Liver (tissue), 9 donors: ENCODE results near the gene MOB3B. TPM values are rescaled to one million over a fixed set of nuclear protein-coding genes. Genes with fewer than 3 reads are reported as not detected.

Source experiments
- DNase-seq: peaks from one replicate; pipeline ENCODE4 v3.0.0-alpha.2; 2017; ENCODE audit warnings: low spot score
- H3K27ac ChIP-seq, 2 donors: one replicate each; pipeline ENCODE4 v1.7.0; 2013; ENCODE audit warnings: inconsistent platforms in 2 of 2, low read length in 2 of 2, control low read depth in 1 of 2, low read depth in 1 of 2, mild to moderate bottlenecking in 1 of 2
- H3K27me3 ChIP-seq, 4 donors: one replicate each; pipeline versions ENCODE4 v1.6.1 to v1.7.0; 2013; ENCODE audit warnings: low read length in 3 of 4, inconsistent platforms in 1 of 4, mild to moderate bottlenecking in 1 of 4, moderate library complexity in 1 of 4; ENCODE audit not compliant: control insufficient read depth in 4 of 4, insufficient read depth in 4 of 4
- H3K36me3 ChIP-seq, 4 donors: one replicate each; pipeline versions ENCODE4 v1.6.1 to v1.7.0; 2013; ENCODE audit warnings: low read length in 3 of 4, mild to moderate bottlenecking in 3 of 4, low read depth in 1 of 4, moderate library complexity in 1 of 4; ENCODE audit not compliant: control insufficient read depth in 4 of 4, insufficient read depth in 3 of 4
- H3K4me1 ChIP-seq, 4 donors: one replicate each; pipeline versions ENCODE4 v1.6.1 to v1.7.0; 2013; ENCODE audit warnings: low read length in 3 of 4, mild to moderate bottlenecking in 3 of 4, moderate library complexity in 1 of 4; ENCODE audit not compliant: control insufficient read depth in 4 of 4, insufficient read depth in 4 of 4
- H3K4me3 ChIP-seq, 3 donors: one replicate each; pipeline versions ENCODE4 v1.6.1 to v1.7.0; 2013; ENCODE audit warnings: low read length in 3 of 3, control low read depth in 1 of 3, low read depth in 1 of 3, mild to moderate bottlenecking in 1 of 3
- H3K9ac ChIP-seq, 2 donors: one replicate each; pipeline ENCODE4 v1.7.0; 2013; ENCODE audit warnings: low read length in 2 of 2, mild to moderate bottlenecking in 2 of 2, moderate library complexity in 2 of 2, control low read depth in 1 of 2, low read depth in 1 of 2
- H3K9me3 ChIP-seq, 4 donors: one replicate each; pipeline versions ENCODE4 v1.6.1 to v1.7.0; 2013; ENCODE audit warnings: low read length in 3 of 4; ENCODE audit not compliant: control insufficient read depth in 4 of 4
- EGR1 ChIP-seq, 2 donors: IDR thresholded peaks; 2 replicates each; pipeline ENCODE4 v1.6.1; 2016 to 2018; ENCODE audit warnings: antibody characterized with exemption in 2 of 2, low read depth in 2 of 2
- FOXA1 ChIP-seq: IDR thresholded peaks from 2 replicates; pipeline ENCODE4 v1.6.1; 2016; ENCODE audit warnings: antibody characterized with exemption
- FOXA2 ChIP-seq: IDR thresholded peaks from 2 replicates; pipeline ENCODE4 v1.6.1; 2016; ENCODE audit warnings: antibody characterized with exemption
- GABPA ChIP-seq, 2 donors: IDR thresholded peaks in 1 of 2; conservative IDR thresholded peaks in 1 of 2; 2 replicates each; pipeline ENCODE4 v1.6.1; 2016; ENCODE audit warnings: antibody characterized with exemption in 2 of 2, mild to moderate bottlenecking in 1 of 2, moderate library complexity in 1 of 2
- HNF4A ChIP-seq, 2 donors: conservative IDR thresholded peaks; 2 replicates each; pipeline ENCODE4 v1.6.1; 2016; ENCODE audit warnings: antibody characterized with exemption in 2 of 2, mild to moderate bottlenecking in 2 of 2
- HNF4G ChIP-seq: IDR thresholded peaks from 2 replicates; pipeline ENCODE4 v1.6.1; 2016; ENCODE audit warnings: antibody characterized with exemption
- JUND ChIP-seq, 2 donors: IDR thresholded peaks; 2 replicates each; pipeline ENCODE4 v1.6.1; 2016; ENCODE audit warnings: antibody characterized with exemption in 2 of 2
- RAD21 ChIP-seq, 2 donors: IDR thresholded peaks; 2 replicates each; pipeline ENCODE4 v1.6.1; 2016; ENCODE audit warnings: antibody characterized with exemption in 2 of 2, mild to moderate bottlenecking in 2 of 2
- RXRA ChIP-seq, 2 donors: IDR thresholded peaks; 2 replicates each; pipeline ENCODE4 v1.6.1; 2017 to 2018; ENCODE audit warnings: antibody characterized with exemption in 2 of 2, mild to moderate bottlenecking in 1 of 2
- SP1 ChIP-seq: IDR thresholded peaks from 2 replicates; pipeline ENCODE4 v1.6.1; 2018; ENCODE audit warnings: antibody characterized with exemption, mild to moderate bottlenecking
- TAF1 ChIP-seq: conservative IDR thresholded peaks from 2 replicates; pipeline ENCODE4 v1.6.1; 2016; ENCODE audit warnings: antibody characterized with exemption, mild to moderate bottlenecking
- YY1 ChIP-seq: IDR thresholded peaks from 2 replicates; pipeline ENCODE4 v1.6.1; 2016; ENCODE audit warnings: antibody characterized with exemption, mild to moderate bottlenecking
- WGBS: extraction: QIAGEN DNeasy Blood & Tissue Kit; methylation state at CpG from one replicate; pipeline ENCODE4 v1.1.7; 2013; 5-methylcytosine and 5-hydroxymethylcytosine counted together
- polyA plus RNA-seq, 2 donors: library from polyadenylated mRNA; stranded (reverse) in 1 of 2; unstranded in 1 of 2; fragments of 200-250 nt in 1 of 2; fragments of >200 nt in 1 of 2; fragmentation: Nextera tagmentation in 1 of 2; extraction: Ambion mirVana in 1 of 2; gene quantifications; one replicate each; pipeline versions ENCODE4 v1.2.1 to v1.2.3, GENCODE V29; 2013 to 2015
- total RNA-seq, 2 donors: library from RNA; depleted of rRNA; stranded (reverse); fragments of >200 nt; gene quantifications; one replicate each; pipeline ENCODE4 v1.2.3, GENCODE V29; 2014
- TF ChIP-seq, protein P1 (sequence below): IDR thresholded peaks from 2 replicates; pipeline ENCODE4 v1.6.1; 2016; ENCODE audit warnings: antibody characterized with exemption
- TF ChIP-seq, protein P2 (sequence below): fragments of 150-350 bp; IDR thresholded peaks from 2 replicates; pipeline ENCODE4 v1.5.1; 2017; ENCODE audit warnings: improper control_type of control experiment, low read depth, low read length; ENCODE audit not compliant: missing input control
- TF ChIP-seq, protein P3 (sequence below): IDR thresholded peaks from 2 replicates; pipeline ENCODE4 v1.6.1; 2016; ENCODE audit warnings: antibody characterized with exemption
- donor health status: healthy.
- donor health status: healthy.
- donor health status: healthy.
- donor health status: healthy.
- donor health status: healthy.

MOB3B gene
- total and polyA plus RNA-seq, 4 donors = 0.36 to 1.1 (median 0.76) TPM

DNA sequence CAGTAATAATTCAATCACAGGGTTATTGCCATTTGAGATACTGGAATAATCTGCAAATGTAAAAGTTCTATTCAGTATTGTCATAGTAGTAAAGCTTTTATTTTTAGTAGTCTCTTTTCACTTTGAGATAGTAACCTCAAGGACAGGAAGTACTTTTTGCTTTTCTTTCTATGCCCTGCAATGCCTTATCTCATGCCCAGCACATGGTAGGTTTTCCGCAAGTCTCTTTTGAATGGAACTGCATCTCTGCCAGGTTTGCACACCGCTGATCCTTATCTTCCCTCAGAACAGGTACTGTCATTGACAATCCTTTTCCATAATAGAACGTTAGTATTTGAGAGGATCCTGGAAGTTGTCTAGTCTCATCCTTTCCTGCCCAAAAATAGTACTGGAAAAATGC, 97.3 kb downstream of the MOB3B start:
- 66% methylated on average over 3 of the region's 3 CpGs for WGBS
- Histone ChIP-seq H3K9me3 (no peaks in the 10 kb centered on the region), H3K9ac (no peak overlapping the region), H3K36me3 (no peaks in the 10 kb centered on the region), H3K4me1 (peaks cover 0 to 11% (median 3%) of the 10 kb centered on the region in 4 donors), H3K4me3 (no peak overlapping the region), H3K27ac (no peak overlapping the region), H3K27me3 (no peaks in the 10 kb centered on the region)
- TF ChIP-seq FOXA2 (no peak), YY1 (no peak), EGR1 (IDR thresholded peaks at IDR 0.05; ENCODE audit: low read depth in 2 of 2) (no peak)
- TF ChIP-seq, protein P1, sequence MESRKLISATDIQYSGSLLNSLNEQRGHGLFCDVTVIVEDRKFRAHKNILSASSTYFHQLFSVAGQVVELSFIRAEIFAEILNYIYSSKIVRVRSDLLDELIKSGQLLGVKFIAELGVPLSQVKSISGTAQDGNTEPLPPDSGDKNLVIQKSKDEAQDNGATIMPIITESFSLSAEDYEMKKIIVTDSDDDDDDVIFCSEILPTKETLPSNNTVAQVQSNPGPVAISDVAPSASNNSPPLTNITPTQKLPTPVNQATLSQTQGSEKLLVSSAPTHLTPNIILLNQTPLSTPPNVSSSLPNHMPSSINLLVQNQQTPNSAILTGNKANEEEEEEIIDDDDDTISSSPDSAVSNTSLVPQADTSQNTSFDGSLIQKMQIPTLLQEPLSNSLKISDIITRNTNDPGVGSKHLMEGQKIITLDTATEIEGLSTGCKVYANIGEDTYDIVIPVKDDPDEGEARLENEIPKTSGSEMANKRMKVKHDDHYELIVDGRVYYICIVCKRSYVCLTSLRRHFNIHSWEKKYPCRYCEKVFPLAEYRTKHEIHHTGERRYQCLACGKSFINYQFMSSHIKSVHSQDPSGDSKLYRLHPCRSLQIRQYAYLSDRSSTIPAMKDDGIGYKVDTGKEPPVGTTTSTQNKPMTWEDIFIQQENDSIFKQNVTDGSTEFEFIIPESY = no peak
- DNase-seq = no peak

DNA sequence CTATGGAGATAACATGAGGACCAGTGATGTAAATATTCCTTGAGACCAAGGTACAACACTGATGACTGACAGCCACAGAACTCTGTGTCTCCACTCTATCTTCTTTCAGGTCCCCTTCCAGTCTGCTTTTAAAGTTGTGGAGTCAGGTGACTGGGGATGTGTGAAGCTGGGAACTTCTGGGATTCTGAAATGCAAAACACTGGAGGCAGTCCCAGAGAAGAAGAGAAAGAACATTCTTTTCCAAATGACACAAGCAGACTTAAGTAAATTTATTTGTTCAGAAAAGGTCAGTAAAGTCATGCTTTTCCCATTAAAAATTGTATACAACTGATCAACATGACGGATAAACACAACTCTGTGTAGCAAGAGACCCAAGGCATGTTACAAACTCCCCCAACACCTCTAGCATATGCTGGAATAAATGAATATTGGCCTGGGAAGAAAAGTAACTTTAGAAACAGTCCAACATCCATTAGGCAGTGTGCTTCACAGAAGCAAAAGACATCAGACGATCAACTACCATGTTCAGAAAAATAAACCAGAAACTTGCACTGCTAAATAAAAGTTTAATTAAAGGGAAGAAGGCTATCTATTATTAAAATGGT, 98.0 kb downstream of the MOB3B start:
- DNase-seq = no peak
- no peak for TF ChIP-seq YY1
- TF ChIP-seq, protein P2, sequence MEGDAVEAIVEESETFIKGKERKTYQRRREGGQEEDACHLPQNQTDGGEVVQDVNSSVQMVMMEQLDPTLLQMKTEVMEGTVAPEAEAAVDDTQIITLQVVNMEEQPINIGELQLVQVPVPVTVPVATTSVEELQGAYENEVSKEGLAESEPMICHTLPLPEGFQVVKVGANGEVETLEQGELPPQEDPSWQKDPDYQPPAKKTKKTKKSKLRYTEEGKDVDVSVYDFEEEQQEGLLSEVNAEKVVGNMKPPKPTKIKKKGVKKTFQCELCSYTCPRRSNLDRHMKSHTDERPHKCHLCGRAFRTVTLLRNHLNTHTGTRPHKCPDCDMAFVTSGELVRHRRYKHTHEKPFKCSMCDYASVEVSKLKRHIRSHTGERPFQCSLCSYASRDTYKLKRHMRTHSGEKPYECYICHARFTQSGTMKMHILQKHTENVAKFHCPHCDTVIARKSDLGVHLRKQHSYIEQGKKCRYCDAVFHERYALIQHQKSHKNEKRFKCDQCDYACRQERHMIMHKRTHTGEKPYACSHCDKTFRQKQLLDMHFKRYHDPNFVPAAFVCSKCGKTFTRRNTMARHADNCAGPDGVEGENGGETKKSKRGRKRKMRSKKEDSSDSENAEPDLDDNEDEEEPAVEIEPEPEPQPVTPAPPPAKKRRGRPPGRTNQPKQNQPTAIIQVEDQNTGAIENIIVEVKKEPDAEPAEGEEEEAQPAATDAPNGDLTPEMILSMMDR = no peak
- TF ChIP-seq, protein P3, sequence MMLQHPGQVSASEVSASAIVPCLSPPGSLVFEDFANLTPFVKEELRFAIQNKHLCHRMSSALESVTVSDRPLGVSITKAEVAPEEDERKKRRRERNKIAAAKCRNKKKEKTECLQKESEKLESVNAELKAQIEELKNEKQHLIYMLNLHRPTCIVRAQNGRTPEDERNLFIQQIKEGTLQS = no peak
- TF ChIP-seq, protein P1 = no peak
- no peak for TF ChIP-seq RXRA (IDR thresholded peaks at IDR 0.05)
- no peaks in the 10 kb centered on the region for H3K27me3 ChIP-seq
- H3K36me3 ChIP-seq = no peaks in the 10 kb centered on the region
- no peak overlapping the region for H3K27ac ChIP-seq
- H3K4me1 ChIP-seq = peaks cover 0 to 9% (median 3%) of the 10 kb centered on the region in 4 donors
- 67% methylated on average over 2 of the region's 2 CpGs for WGBS
- H3K9ac ChIP-seq = no peak overlapping the region
- H3K4me3 ChIP-seq = no peak overlapping the region
- H3K9me3 ChIP-seq = no peaks in the 10 kb centered on the region

DNA sequence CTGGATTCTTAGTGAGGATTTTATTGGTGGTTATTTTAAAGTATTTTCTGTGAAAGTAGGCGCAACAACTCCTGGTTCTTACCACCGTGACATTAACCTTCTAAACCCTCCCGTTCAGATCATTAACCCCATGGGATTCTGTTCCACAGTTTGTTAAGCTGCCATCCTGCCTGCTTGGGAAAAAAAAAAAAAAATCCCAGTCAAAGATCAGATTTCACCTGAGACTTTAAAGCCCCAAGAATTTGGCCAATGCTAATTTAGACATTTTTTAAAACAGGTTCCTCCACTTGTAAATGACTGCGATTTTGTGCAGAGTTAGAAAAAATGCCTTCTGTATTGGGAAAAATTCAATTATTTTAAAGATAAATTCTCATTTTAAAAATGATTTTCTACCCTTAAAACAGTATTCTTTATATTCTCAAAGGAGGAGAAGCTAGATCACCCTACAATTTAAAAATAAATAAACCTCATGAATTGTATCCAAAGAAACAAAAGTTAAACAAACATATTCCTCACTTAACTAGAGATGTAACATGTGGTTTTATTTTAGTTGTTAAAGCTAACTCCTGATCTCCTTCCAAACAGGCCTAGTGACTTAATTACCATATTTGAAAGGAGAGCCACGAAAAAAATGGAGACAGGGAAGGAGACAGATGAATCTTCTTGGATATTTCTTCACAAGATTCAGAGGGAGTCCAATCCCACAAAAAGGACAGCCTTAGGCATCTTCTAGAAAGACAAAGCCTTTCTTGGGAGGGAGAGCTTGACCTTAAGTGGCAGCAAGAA, 98.7 kb downstream of the MOB3B start:
- Histone ChIP-seq H3K36me3 (no peaks in the 10 kb centered on the region), H3K4me3 (no peak overlapping the region), H3K9me3 (no peaks in the 10 kb centered on the region), H3K9ac (no peak overlapping the region), H3K27ac (no peak overlapping the region), H3K4me1 (peaks cover 0 to 2% (median 2%) of the 10 kb centered on the region in 4 donors), H3K27me3 (no peaks in the 10 kb centered on the region)
- DNase-seq = no peak
- 90% methylated on average over 5 of the region's 5 CpGs for WGBS
- no peak for TF ChIP-seq JUND (IDR thresholded peaks at IDR 0.05)
- no peak for TF ChIP-seq HNF4G
- TF ChIP-seq EGR1 (IDR thresholded peaks at IDR 0.05; ENCODE audit: low read depth in 2 of 2) = no peak
- no peak for TF ChIP-seq HNF4A (conservative IDR thresholded peaks at IDR 0.05)
- no peak for TF ChIP-seq SP1
- TF ChIP-seq, protein P2 = no peak
- no peak for TF ChIP-seq RAD21 (IDR thresholded peaks at IDR 0.05)
- TF ChIP-seq FOXA1 = no peak
- TF ChIP-seq, protein P1 = no peak
- no peak for TF ChIP-seq TAF1
- TF ChIP-seq GABPA (IDR thresholded peaks at IDR 0.05 in 1 of 2, conservative IDR thresholded peaks at IDR 0.05 in 1 of 2) = no peak
